ENCODE data around the gene GPR158.

The GPR158 gene

DNA sequence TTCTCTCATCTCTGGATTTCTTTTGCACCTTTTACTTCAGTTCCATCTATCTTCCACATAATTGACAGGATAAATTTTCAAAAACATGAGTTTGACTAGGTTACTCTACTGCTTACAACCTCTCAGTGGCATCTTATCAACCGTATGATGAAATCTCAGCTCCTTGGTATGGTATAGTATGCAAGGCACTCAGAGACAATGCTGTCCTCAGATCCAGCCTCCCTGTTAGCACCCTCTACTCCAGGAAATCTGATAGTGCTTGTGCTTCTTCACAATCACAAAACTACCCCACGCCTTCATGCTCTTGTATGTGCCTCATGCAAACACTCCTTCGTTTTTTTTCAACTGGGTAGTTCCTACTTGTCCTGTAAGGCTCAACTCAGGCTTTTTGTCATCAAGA, 330.7 kb downstream of the GPR158 start:
- H3K27me3 ChIP-seq (ENCODE audit: control insufficient read depth in 5 of 5, insufficient read depth in 4 of 5, low read length in 5 of 5), result no peaks in the 10 kb centered on the region
- peaks cover 0 to 25% (median 15%) of the 10 kb centered on the region in 5 donors for H3K4me1 ChIP-seq (ENCODE audit: control insufficient read depth in 5 of 5, insufficient read depth in 5 of 5, low read length in 5 of 5)
- no peak overlapping the region for H3K4me3 ChIP-seq (ENCODE audit: low read depth in 1 of 5, low read length in 5 of 5)
- H3K9me3 ChIP-seq (ENCODE audit: control insufficient read depth in 5 of 5, low read length in 5 of 5), result no peaks in the 10 kb centered on the region
- H3K27ac ChIP-seq (ENCODE audit: low read depth, low read length), result no peak overlapping the region
- H3K36me3 ChIP-seq (ENCODE audit: control insufficient read depth in 5 of 5, insufficient read depth in 5 of 5, low read length in 5 of 5), result no peaks in the 10 kb centered on the region
- no peak overlapping the region for H3K9ac ChIP-seq (ENCODE audit: low read length in 5 of 5)

DNA sequence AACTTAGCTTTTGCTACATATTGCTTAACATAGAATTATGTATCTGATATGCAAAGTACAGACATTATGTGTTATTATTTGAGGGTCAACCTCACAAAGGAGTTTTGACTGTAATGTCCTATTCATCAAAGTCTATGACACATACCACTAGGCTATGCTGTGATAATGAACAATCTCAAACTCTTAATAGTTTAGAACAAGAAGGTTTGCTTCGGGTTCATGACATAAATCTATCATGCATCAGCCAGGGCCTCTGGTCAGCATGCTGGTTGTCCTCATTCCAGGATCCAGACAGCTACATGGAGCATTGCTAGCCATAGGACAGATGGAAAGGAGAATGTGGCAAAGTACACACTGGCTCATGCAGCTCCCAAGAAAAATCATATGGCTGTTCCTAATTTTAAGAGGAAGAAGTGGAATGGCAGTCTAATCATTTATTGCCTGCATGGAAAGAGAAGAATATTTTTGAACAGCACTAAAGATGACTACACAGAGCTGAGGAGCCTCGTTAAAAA, 332.1 kb downstream of the GPR158 start:
- no peaks in the 10 kb centered on the region for H3K36me3 ChIP-seq (ENCODE audit: control insufficient read depth in 5 of 5, insufficient read depth in 5 of 5, low read length in 5 of 5)
- no peak overlapping the region for H3K27ac ChIP-seq (ENCODE audit: low read depth, low read length)
- peaks cover 0 to 18% (median 12%) of the 10 kb centered on the region in 5 donors for H3K4me1 ChIP-seq (ENCODE audit: control insufficient read depth in 5 of 5, insufficient read depth in 5 of 5, low read length in 5 of 5)
- no peak overlapping the region for H3K4me3 ChIP-seq (ENCODE audit: low read depth in 1 of 5, low read length in 5 of 5)
- H3K9me3 ChIP-seq (ENCODE audit: control insufficient read depth in 5 of 5, low read length in 5 of 5), result no peaks in the 10 kb centered on the region
- H3K9ac ChIP-seq (ENCODE audit: low read length in 5 of 5), result no peak overlapping the region
- H3K27me3 ChIP-seq (ENCODE audit: control insufficient read depth in 5 of 5, insufficient read depth in 4 of 5, low read length in 5 of 5), result no peaks in the 10 kb centered on the region

DNA sequence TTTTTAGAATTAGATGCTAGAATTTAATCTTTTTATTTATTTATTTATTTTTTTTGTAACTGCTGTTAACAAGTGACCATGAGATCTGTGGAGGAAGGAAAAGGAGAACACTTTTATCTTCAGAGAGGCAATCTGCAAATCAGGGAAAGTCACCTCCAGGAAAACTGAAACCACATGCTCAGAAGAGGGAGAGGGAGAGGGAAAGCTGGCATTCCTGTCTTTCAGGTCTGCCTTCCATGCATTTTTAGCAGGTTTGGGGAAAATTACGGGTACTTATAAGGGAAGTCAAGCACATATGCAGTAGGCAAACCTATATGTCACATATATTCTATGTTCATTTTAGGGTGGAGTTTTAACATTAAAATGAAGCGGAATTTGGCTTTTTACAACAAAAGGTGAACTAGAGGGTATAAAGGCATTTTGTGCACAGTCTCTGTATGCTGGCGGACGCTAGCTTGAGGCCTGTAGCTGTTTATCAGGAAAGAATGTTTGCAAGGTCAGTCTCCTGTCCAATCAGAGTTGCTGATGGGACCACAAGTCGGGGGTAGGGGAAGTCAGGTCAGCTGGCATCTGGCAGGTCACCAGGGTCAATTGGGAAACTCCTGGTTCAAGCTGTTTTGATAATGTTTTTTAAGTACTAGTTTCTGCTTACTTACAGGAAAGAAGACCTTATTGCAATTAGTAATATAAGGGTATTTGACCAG, 333.5 kb downstream of the GPR158 start:
- H3K9ac ChIP-seq (ENCODE audit: low read length in 5 of 5), result no peak overlapping the region
- H3K4me3 ChIP-seq (ENCODE audit: low read depth in 1 of 5, low read length in 5 of 5), result no peak overlapping the region
- H3K36me3 ChIP-seq (ENCODE audit: control insufficient read depth in 5 of 5, insufficient read depth in 5 of 5, low read length in 5 of 5), result no peaks in the 10 kb centered on the region
- no peaks in the 10 kb centered on the region for H3K27me3 ChIP-seq (ENCODE audit: control insufficient read depth in 5 of 5, insufficient read depth in 4 of 5, low read length in 5 of 5)
- H3K4me1 ChIP-seq (ENCODE audit: control insufficient read depth in 5 of 5, insufficient read depth in 5 of 5, low read length in 5 of 5), result peaks cover 0 to 5% (median 4%) of the 10 kb centered on the region in 5 donors
- H3K9me3 ChIP-seq (ENCODE audit: control insufficient read depth in 5 of 5, low read length in 5 of 5), result no peaks in the 10 kb centered on the region
- no peak overlapping the region for H3K27ac ChIP-seq (ENCODE audit: low read depth, low read length)

DNA sequence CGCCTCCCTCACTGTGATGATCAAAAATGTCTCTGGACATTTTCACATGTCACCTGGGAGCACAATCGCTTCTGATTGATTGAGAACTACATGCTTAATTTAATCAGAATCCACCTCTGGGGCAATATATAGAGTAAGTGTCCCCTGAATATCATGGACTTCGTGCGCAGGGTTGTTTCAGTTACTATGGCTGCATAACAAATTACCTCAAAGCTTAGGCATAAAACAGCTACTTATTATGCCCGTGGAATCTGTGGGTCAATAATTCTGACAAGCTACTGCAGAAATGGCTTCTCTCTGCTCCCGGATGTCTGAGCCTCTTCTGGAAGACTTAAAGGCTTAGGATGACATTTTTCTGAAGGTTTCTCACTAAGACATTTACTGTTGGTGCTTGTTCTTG, 334.4 kb downstream of the GPR158 start:
- H3K27me3 ChIP-seq (ENCODE audit: control insufficient read depth in 5 of 5, insufficient read depth in 4 of 5, low read length in 5 of 5), result no peaks in the 10 kb centered on the region
- no peaks in the 10 kb centered on the region for H3K4me1 ChIP-seq (ENCODE audit: control insufficient read depth in 5 of 5, insufficient read depth in 5 of 5, low read length in 5 of 5)
- H3K9ac ChIP-seq (ENCODE audit: low read length in 5 of 5), result no peak overlapping the region
- no peaks in the 10 kb centered on the region for H3K36me3 ChIP-seq (ENCODE audit: control insufficient read depth in 5 of 5, insufficient read depth in 5 of 5, low read length in 5 of 5)
- H3K9me3 ChIP-seq (ENCODE audit: control insufficient read depth in 5 of 5, low read length in 5 of 5), result no peaks in the 10 kb centered on the region
- no peak overlapping the region for H3K4me3 ChIP-seq (ENCODE audit: low read depth in 1 of 5, low read length in 5 of 5)
- no peak overlapping the region for H3K27ac ChIP-seq (ENCODE audit: low read depth, low read length)

DNA sequence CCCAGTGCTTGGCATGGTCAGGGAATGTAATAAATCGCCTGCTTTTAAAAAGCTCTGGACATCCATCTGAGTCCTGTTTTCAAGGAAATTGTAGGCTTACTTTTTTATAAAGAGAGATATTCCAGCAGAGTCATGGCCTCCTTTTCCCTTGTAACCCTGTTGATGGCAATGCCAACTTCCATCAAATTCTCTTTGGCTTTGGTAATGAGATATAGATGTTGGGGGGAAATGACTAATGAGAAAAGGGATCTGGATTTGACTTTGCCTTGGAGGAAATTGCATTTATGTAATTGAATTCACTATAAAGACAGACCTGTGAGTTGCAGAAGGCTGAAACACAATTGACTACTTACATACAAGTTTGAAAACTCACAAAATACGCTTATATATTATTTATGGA, 347.5 kb downstream of the GPR158 start:
- Histone ChIP-seq H3K4me3 (ENCODE audit: low read depth in 1 of 5, low read length in 5 of 5) (no peak overlapping the region), H3K9me3 (ENCODE audit: control insufficient read depth in 5 of 5, low read length in 5 of 5) (no peaks in the 10 kb centered on the region), H3K36me3 (ENCODE audit: control insufficient read depth in 5 of 5, insufficient read depth in 5 of 5, low read length in 5 of 5) (no peaks in the 10 kb centered on the region), H3K27me3 (ENCODE audit: control insufficient read depth in 5 of 5, insufficient read depth in 4 of 5, low read length in 5 of 5) (no peaks in the 10 kb centered on the region), H3K27ac (ENCODE audit: low read depth, low read length) (no peak overlapping the region), H3K9ac (ENCODE audit: low read length in 5 of 5) (no peak overlapping the region), H3K4me1 (ENCODE audit: control insufficient read depth in 5 of 5, insufficient read depth in 5 of 5, low read length in 5 of 5) (no peaks in the 10 kb centered on the region)

DNA sequence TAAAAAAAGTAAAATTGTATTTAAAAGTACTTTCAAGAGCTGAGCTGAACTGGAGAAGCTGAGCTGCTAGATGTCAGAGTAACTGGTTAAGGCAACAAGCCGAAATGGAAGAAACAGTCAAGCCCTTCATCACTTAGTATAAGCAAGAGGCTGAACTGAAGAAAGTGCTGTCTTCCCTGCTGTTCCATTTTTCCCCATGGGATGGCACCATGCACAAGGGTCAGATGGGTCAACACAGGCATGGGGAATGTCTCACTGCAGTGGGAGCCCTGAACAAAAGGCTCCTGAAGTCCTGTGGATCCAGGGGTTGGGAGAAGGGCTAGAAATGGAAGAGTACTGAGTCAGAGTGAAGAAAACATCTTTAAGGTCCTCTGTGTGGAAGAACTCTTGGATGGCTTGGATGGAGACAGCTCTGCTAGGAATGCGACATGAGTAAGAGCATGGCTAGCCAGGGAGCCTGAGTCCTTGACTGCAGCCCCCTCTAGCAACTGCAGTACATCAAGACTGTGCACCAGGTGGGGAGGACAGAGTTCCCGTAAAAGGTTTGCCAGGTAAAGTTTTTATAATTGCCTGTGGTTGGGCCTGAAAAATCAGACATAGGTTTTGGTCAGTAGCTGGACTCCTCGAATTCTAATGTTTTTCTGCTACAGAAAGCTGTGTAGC, 348.3 kb downstream of the GPR158 start:
- Histone ChIP-seq H3K4me3 (ENCODE audit: low read depth in 1 of 5, low read length in 5 of 5) (no peak overlapping the region), H3K4me1 (ENCODE audit: control insufficient read depth in 5 of 5, insufficient read depth in 5 of 5, low read length in 5 of 5) (no peaks in the 10 kb centered on the region), H3K9me3 (ENCODE audit: control insufficient read depth in 5 of 5, low read length in 5 of 5) (no peaks in the 10 kb centered on the region), H3K27ac (ENCODE audit: low read depth, low read length) (no peak overlapping the region), H3K36me3 (ENCODE audit: control insufficient read depth in 5 of 5, insufficient read depth in 5 of 5, low read length in 5 of 5) (no peaks in the 10 kb centered on the region), H3K9ac (ENCODE audit: low read length in 5 of 5) (no peak overlapping the region), H3K27me3 (ENCODE audit: control insufficient read depth in 5 of 5, insufficient read depth in 4 of 5, low read length in 5 of 5) (no peaks in the 10 kb centered on the region)

DNA sequence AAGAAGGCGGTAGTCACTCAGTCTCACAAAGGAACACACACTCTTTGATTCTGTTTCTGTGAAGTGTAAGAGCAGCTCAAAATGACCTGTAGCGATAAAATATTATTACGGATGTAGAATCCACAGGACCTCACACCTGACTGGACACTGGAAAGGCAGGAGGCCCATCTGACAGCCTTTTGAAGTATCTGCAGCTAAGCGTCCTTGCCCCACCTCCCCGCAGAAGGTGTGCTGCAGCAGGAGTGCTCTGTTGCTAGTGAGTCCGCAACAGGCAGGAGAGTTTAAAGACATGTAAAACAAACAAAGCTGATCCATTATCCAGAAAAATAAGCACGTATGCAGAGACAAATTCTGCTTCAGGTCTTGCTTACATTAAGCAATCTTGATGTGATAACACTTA, 355.5 kb downstream of the GPR158 start:
- no peaks in the 10 kb centered on the region for H3K4me1 ChIP-seq (ENCODE audit: control insufficient read depth in 5 of 5, insufficient read depth in 5 of 5, low read length in 5 of 5)
- no peaks in the 10 kb centered on the region for H3K36me3 ChIP-seq (ENCODE audit: control insufficient read depth in 5 of 5, insufficient read depth in 5 of 5, low read length in 5 of 5)
- H3K27me3 ChIP-seq (ENCODE audit: control insufficient read depth in 5 of 5, insufficient read depth in 4 of 5, low read length in 5 of 5), result no peaks in the 10 kb centered on the region
- peaks cover 0 to 2% (median 0%) of the 10 kb centered on the region in 5 donors for H3K9me3 ChIP-seq (ENCODE audit: control insufficient read depth in 5 of 5, low read length in 5 of 5)
- no peak overlapping the region for H3K9ac ChIP-seq (ENCODE audit: low read length in 5 of 5)
- no peak overlapping the region for H3K4me3 ChIP-seq (ENCODE audit: low read depth in 1 of 5, low read length in 5 of 5)
- no peak overlapping the region for H3K27ac ChIP-seq (ENCODE audit: low read depth, low read length)

DNA sequence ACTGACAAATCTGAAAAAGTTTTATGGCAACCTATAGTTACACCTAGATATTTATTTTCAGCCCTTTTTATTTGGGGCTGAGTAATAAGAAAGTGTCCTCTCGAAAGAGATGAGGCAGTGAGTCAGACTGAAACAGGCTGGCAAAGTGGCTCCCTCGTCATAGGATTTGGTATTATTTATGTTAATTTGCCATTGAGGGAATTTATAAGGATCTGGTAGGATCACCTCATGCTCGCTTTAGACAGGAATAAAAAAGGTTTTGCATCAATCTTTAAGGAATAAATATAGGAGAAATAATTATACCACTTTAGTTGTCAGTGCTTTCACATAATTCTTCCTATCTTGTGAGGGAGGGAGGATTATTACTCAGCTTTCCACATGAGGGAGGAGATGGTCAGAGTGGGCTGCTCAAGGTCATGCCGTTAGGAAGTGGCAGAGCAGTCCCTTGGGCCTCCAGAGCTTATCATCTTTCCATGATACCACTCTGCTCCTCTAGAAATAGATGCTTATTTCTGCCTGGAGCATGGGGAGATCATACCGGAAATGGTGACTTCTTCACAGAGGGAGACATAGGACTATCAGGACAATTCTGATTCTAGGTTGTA, 356.8 kb downstream of the GPR158 start:
- Histone ChIP-seq H3K27ac (ENCODE audit: low read depth, low read length) (no peak overlapping the region), H3K9ac (ENCODE audit: low read length in 5 of 5) (no peak overlapping the region), H3K9me3 (ENCODE audit: control insufficient read depth in 5 of 5, low read length in 5 of 5) (peaks cover 0 to 2% (median 0%) of the 10 kb centered on the region in 5 donors), H3K36me3 (ENCODE audit: control insufficient read depth in 5 of 5, insufficient read depth in 5 of 5, low read length in 5 of 5) (no peaks in the 10 kb centered on the region), H3K27me3 (ENCODE audit: control insufficient read depth in 5 of 5, insufficient read depth in 4 of 5, low read length in 5 of 5) (no peaks in the 10 kb centered on the region), H3K4me3 (ENCODE audit: low read depth in 1 of 5, low read length in 5 of 5) (no peak overlapping the region), H3K4me1 (ENCODE audit: control insufficient read depth in 5 of 5, insufficient read depth in 5 of 5, low read length in 5 of 5) (no peaks in the 10 kb centered on the region)

DNA sequence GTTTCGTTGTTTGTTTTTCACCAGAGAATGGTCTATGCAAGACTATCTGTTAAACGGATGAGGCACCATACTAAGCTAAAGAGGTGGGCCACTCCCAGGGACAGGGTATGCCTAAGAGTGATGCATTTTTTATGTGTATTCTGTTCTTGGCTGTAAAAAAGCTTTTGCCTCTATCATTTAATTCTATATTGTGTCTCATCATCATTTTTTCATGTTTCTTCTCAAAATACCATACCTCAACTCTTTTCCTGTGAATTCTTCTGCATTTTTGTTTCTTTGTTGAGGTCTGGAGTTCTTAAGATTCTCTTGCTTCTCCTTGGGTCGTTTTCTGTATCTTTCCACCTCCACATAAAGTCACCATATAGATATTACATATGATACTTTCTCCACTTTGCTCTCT, 357.4 kb downstream of the GPR158 start:
- Histone ChIP-seq H3K4me3 (ENCODE audit: low read depth in 1 of 5, low read length in 5 of 5) (no peak overlapping the region), H3K27ac (ENCODE audit: low read depth, low read length) (no peak overlapping the region), H3K9ac (ENCODE audit: low read length in 5 of 5) (no peak overlapping the region), H3K27me3 (ENCODE audit: control insufficient read depth in 5 of 5, insufficient read depth in 4 of 5, low read length in 5 of 5) (no peaks in the 10 kb centered on the region), H3K4me1 (ENCODE audit: control insufficient read depth in 5 of 5, insufficient read depth in 5 of 5, low read length in 5 of 5) (no peaks in the 10 kb centered on the region), H3K9me3 (ENCODE audit: control insufficient read depth in 5 of 5, low read length in 5 of 5) (peaks cover 0 to 2% (median 0%) of the 10 kb centered on the region in 5 donors), H3K36me3 (ENCODE audit: control insufficient read depth in 5 of 5, insufficient read depth in 5 of 5, low read length in 5 of 5) (no peaks in the 10 kb centered on the region)

DNA sequence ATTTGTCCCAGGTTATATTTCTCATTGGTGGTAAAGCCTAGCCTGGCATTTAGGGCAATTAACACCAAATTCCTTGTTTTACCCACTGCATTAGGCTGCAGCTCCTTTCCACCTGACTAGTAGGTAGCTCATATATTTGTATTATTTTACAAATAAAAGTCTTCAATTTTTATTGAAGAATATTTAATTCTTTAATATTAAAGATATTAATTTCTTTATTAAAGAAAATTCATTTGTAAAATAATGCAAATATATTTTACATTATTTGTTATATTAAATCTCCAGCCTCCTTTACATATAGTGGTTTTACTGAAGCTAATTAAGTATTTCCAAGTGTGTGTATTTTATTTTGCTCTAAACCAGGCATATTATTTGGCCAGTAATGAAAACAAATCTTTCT, 361.2 kb downstream of the GPR158 start:
- H3K9ac ChIP-seq (ENCODE audit: low read length in 5 of 5), result no peak overlapping the region
- no peaks in the 10 kb centered on the region for H3K4me1 ChIP-seq (ENCODE audit: control insufficient read depth in 5 of 5, insufficient read depth in 5 of 5, low read length in 5 of 5)
- no peak overlapping the region for H3K4me3 ChIP-seq (ENCODE audit: low read depth in 1 of 5, low read length in 5 of 5)
- H3K36me3 ChIP-seq (ENCODE audit: control insufficient read depth in 5 of 5, insufficient read depth in 5 of 5, low read length in 5 of 5), result no peaks in the 10 kb centered on the region
- H3K9me3 ChIP-seq (ENCODE audit: control insufficient read depth in 5 of 5, low read length in 5 of 5), result peaks cover 0 to 2% (median 0%) of the 10 kb centered on the region in 5 donors
- no peaks in the 10 kb centered on the region for H3K27me3 ChIP-seq (ENCODE audit: control insufficient read depth in 5 of 5, insufficient read depth in 4 of 5, low read length in 5 of 5)
- H3K27ac ChIP-seq (ENCODE audit: low read depth, low read length), result no peak overlapping the region

Data from subcutaneous abdominal adipose tissue (tissue), 5 donors.